Stimulated activated CD8-positive, alpha-beta memory T cell treated with anti-CD3 and anti-CD28 coated beads, Interleukin-7, amount 100 ng/mL, for 1 hour (primary cell): Measurements from ENCODE around the gene PAX7.

ENCODE experiments used
- DNase-seq, 2 donors: peaks; one replicate each; pipeline ENCODE4 v3.0.0-alpha.2; 2020; ENCODE audit warnings: low read depth in 2 of 2

PAX7 gene

DNA sequence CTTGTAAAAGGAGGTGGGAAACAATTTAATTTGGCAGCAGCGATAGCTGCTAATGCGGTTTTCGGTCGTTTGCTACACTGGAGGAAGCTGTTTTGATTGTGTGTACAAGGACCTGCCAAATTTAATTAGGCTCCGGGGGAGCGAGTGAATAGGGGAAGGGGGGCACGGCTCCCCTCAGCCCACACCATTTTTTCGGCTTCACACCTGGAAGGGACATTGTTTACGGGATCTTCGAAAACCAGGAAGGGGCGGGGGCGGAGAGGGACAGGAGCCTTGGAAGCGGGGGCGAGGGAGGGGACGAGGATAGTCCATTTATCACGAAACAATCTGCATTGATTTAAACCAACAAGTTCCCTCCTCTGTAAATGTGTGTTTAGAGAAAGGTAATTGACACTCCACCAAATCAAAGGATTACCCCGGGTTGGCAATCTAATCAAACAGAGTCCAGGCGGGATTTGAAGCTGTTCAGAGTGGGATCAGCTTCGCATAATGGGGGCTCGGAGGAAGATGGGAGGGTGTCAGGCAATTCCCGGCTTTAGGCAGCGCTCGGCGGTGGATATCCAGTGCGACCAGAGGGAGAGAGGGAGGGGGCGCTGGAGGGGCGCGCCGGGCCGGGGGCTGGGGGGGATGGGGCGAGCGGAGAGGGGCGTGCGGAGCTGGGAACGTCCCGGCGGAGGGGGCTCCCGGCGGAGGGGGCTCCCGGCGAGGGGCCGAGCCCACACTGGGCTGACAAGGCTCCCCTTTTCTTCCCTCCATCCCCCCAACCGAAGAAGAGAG lies 9.8 kb downstream of the PAX7 start:
- no peak for DNase-seq

- DNase-seq: no peak
Measured at GRCh38 chr1:18641005-18641941, 10.6 kb downstream of the PAX7 start.

- DNase-seq: no peak
Measured at GRCh38 chr1:18642278-18643095, 11.8 kb downstream of the PAX7 start.

DNA sequence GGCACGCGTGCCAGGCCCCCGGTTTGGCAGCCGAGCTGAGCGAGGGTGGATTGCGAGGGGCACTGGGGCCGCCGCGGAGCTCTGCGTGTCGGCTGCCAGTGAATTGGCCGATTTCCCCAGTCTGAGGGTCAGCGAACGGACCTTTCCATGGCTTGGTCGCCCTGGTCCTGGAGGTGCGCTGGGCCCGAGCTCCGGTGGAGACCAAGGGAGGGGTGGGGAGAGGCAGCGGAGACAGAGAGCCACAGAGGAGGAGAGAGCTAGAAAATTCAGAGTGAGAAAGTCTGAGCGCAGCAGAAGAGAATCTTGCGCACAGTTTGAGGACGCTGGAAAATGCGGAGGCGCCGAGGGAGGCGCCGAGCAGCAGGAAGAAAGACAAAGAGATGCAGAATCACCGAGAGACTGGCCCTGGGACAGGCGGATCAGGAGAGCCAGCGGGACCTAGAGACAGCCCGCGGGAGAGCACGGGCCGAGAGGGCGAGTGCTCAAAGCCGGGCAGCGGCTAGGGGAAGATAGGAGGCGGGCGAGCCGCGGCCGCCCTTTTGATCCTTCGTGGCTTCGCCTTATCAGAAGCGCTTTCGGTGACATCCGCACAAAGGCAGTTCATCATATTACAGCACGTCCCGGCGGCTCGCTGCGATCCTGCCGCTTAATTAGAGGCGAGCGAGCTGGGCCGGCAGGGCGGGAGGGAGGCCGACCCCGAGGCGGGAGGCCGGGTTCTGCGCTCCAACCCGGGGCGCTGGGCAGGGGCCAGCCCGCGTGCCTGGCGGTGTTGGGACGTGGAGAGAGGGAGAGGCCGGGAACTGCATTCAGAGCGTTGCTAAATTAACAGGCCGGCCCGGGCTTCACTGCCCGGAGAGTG lies 12.7 kb downstream of the PAX7 start:
- DNase-seq: no peak

GRCh38 chr1:18644013-18644399 lies 13.4 kb downstream of the PAX7 start:
- DNase-seq: no peak

- DNase-seq: no peak
Measured at GRCh38 chr1:18644446-18644845, 13.8 kb downstream of the PAX7 start.

- DNase-seq: no peak
Measured at GRCh38 chr1:18644973-18645746, 14.5 kb downstream of the PAX7 start.

GRCh38 chr1:18645747-18646090 lies 15.1 kb downstream of the PAX7 start:
- no peak for DNase-seq

DNA sequence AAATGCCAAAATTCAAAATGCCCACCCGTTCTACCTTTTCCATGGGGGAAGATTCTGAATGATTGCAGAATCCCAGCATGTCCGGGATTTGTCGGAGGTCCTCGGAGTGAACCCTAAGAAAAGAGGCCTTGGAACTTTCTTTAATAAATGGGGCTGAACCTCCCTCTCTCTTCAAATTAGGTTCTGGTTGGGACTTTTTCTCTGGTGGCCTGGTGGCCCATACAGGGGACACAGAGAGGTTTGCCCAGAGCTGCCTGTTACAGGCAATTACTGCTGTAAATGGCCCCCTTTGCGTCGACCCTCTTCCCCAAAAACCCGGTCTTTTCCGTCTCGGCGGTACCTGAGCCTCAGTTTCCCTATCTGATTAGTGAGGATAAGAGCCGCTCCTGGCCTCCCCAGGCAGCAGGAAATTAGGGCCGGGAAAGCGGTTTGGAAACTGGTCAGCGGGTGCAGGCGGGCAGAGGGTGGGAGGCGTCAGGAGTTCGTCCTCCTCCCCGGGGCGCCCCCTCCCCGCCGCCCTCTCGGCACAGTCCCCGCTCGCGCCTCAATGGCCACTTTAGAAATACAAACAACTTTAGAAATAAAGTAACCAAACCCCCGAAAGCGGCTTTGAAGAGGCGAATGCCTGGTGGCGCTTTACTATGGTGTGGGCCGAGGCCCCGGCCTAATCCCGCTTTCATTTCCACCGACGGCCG lies 15.6 kb downstream of the PAX7 start:
- DNase-seq: no peak

GRCh38 chr1:18646786-18647410 lies 16.3 kb downstream of the PAX7 start:
- DNase-seq: no peak

DNA sequence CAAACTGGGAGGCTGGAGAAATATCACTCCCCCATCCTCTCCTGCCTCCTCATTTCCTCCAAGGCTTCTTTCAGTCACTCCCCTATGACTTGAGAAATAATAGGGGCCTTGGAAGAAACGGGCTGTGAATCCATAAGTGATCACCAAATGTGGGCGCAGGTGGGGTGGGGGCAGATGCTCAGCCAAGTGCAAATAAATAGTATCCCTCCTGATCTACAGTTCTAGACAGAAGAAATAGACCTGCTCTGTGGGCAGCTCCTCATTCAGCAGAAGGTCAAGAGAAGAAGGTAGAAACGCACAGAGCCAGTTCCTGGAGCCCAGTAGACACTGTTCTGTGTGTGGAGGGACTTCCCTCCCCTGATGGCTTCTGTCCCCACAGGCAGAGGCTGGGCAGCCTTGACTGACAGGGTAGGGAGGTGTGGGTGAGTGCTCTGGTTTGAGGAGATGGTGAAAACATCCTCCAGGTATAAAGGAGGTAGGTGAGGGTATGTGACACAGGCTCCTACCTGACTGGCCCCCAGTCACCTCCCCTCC lies 17.1 kb downstream of the PAX7 start:
- DNase-seq: no peak

GRCh38 chr1:18649693-18650370 lies 19.2 kb downstream of the PAX7 start:
- no peak for DNase-seq

DNA sequence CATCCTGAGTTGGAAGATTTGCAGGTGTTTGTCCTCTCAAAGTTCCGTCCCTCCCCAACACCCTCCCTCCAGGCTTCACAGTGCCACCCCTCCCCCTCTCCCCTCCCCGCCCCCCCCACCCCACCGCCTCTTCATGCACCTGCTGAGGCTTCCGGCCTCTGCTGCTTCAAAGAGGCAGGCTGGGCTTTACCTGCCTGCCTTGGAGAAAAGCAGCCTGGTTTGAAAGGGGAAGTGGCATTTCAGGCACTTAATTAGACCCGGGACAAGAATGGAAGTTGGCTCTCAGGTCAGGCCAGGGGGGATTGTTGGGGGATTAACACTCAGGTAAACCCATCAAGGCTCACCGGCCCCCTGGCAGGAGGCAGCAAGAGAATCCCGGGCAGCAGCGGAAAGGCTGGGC lies 21.1 kb downstream of the PAX7 start:
- no peak for DNase-seq

GRCh38 chr1:18652791-18653190 lies 22.1 kb downstream of the PAX7 start:
- no peak for DNase-seq

- DNase-seq: no peak
Measured at GRCh38 chr1:18653367-18653766, 22.7 kb downstream of the PAX7 start.

DNA sequence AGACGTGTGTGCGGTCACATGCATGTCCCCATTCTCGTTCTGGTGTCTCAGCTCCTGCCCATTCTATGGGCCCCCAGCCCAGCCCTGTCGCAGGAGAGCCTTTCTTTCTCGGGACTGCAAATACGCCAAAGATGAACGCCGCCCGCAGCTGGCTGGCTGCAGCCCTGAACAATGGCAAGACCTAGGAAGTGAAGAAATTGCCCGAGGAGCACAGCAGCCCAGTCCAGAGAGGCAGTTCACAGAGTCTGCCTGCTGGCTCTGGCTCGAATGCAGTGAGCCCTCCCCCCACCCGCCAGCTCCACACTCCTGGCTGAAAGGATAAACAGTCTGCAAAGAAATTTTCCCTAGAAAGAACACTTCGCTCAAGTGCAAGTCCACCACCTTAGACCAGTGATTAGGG lies 23.3 kb downstream of the PAX7 start:
- no peak for DNase-seq

- DNase-seq: no peak
Measured at GRCh38 chr1:18654599-18654998, 24.0 kb downstream of the PAX7 start.

GRCh38 chr1:18657506-18658201 lies 27.0 kb downstream of the PAX7 start:
- DNase-seq: no peak
